PC-3 (cell line): ENCODE results near the gene DENND1B. TPM values are rescaled to one million over a fixed set of nuclear protein-coding genes. Genes with fewer than 3 reads are reported as not detected.

ENCODE experiments used
- ATAC-seq: fragments of 200-7000 bp; cut with Tn5 transposase; 2 replicates; pipeline ENCODE4 v1.9.1; 2020; ENCODE audit warnings: mild to moderate bottlenecking, moderate library complexity
- BruUV-seq: library from RNA; stranded (reverse); fragments of 400-500 nt; replicated peaks from 2 replicates; lab custom pipeline; 2021; lab: Mats Ljungman, UMichigan
- CTCF ChIA-PET: fragments of 300-600 bp; sonication (Branson Sonifier 250); formaldehyde crosslinking; loops from one replicate; lab custom pipeline; 2022; ENCODE audit warnings: antibody characterized with exemption; lab: Charles Lee
- POLR2A ChIA-PET: fragments of 300-600 bp; sonication (Branson Sonifier 250); formaldehyde crosslinking; loops from one replicate; lab custom pipeline; 2022; ENCODE audit warnings: antibody characterized with exemption; ENCODE audit not compliant: unreplicated experiment; lab: Charles Lee
- DNase-seq: peaks from one replicate; pipeline ENCODE4 v3.0.0-alpha.2; 2015
- H2AFZ ChIP-seq: fragments of 300-600 bp; sonication (generic); 2 replicates; pipeline ENCODE4 v1.6.0; 2016; ENCODE audit warnings: antibody characterized with exemption, low read length
- H3F3A ChIP-seq: fragments of 300-600 bp; sonication (generic); one replicate; pipeline ENCODE4 v1.6.0; 2017; ENCODE audit warnings: antibody characterized with exemption, low read length, control low read depth, mild to moderate bottlenecking; ENCODE audit not compliant: unreplicated experiment
- H3K27ac ChIP-seq: fragments of 300-600 bp; sonication (generic); 2 replicates; pipeline ENCODE4 v1.5.1; 2016; ENCODE audit warnings: mild to moderate bottlenecking, low read length
- H3K27me3 ChIP-seq: fragments of 300-600 bp; sonication (generic); 2 replicates; pipeline ENCODE4 v1.6.1; 2016; ENCODE audit warnings: low read length, mixed read lengths
- H3K36me3 ChIP-seq: fragments of 300-600 bp; sonication (generic); 2 replicates; pipeline ENCODE4 v1.6.1; 2016; ENCODE audit warnings: low read depth, mixed run types, low read length, mixed read lengths
- H3K4me1 ChIP-seq: fragments of 300-600 bp; sonication (generic); 2 replicates; pipeline ENCODE4 v1.5.1; 2016; ENCODE audit warnings: low read length; ENCODE audit not compliant: insufficient read depth
- H3K4me2 ChIP-seq: fragments of 300-600 bp; sonication (generic); 2 replicates; pipeline ENCODE4 v1.6.0; 2016; ENCODE audit warnings: low read length
- H3K4me3 ChIP-seq: fragments of 300-600 bp; sonication (generic); 2 replicates; pipeline ENCODE4 v1.5.1; 2016; ENCODE audit warnings: mild to moderate bottlenecking, low read length, mixed read lengths
- H3K79me2 ChIP-seq: fragments of 300-600 bp; sonication (generic); 2 replicates; pipeline ENCODE4 v1.6.1; 2017; ENCODE audit warnings: low read length, mixed read lengths
- H3K9ac ChIP-seq: fragments of 300-600 bp; sonication (generic); 2 replicates; pipeline ENCODE4 v1.6.0; 2016; ENCODE audit warnings: mild to moderate bottlenecking, low read length
- H3K9me2 ChIP-seq: fragments of 300-600 bp; sonication (generic); replicated peaks from 2 replicates; pipeline ENCODE4 v1.6.1; 2016; ENCODE audit warnings: mixed run types, low read length, mixed read lengths
- H3K9me3 ChIP-seq: fragments of 300-600 bp; sonication (generic); 2 replicates; pipeline ENCODE4 v1.6.1; 2016; ENCODE audit warnings: low read length, mixed read lengths
- H4K20me1 ChIP-seq: fragments of 300-600 bp; sonication (generic); 2 replicates; pipeline ENCODE4 v1.6.1; 2016; ENCODE audit warnings: low read length, mixed read lengths
- EZH2 ChIP-seq: fragments of 300-600 bp; sonication (generic); IDR thresholded peaks from one replicate; pipeline ENCODE4 v1.6.1; 2017; ENCODE audit warnings: antibody characterized with exemption, mild to moderate bottlenecking, low read length; ENCODE audit not compliant: unreplicated experiment
- EZH2phosphoT487 ChIP-seq: fragments of 300-600 bp; sonication (generic); IDR thresholded peaks from 2 replicates; pipeline ENCODE4 v1.6.1; 2018; ENCODE audit warnings: mild to moderate bottlenecking, antibody characterized with exemption, low read length, borderline replicate concordance
- intact Hi-C: fragments of 100-400 bp; cut with micrococcal nuclease; formaldehyde crosslinking; loops from 2 replicates; pipeline ENCODE4 v1.9.0; 2023
- total RNA-seq: library from RNA; depleted of rRNA; stranded (reverse); fragments of >200 nt; gene quantifications from 2 replicates; pipeline ENCODE4 v1.2.3, GENCODE V29; 2014
- TF ChIP-seq, protein P1 (sequence below): fragments of 300-600 bp; sonication (generic); conservative IDR thresholded peaks from 2 replicates; pipeline ENCODE4 v1.5.1; 2017; ENCODE audit warnings: antibody characterized with exemption, low read depth, mild to moderate bottlenecking, low read length

Gene DENND1B
- total RNA-seq, 1 experiment from 2014 or later: 7.4 TPM

DNA sequence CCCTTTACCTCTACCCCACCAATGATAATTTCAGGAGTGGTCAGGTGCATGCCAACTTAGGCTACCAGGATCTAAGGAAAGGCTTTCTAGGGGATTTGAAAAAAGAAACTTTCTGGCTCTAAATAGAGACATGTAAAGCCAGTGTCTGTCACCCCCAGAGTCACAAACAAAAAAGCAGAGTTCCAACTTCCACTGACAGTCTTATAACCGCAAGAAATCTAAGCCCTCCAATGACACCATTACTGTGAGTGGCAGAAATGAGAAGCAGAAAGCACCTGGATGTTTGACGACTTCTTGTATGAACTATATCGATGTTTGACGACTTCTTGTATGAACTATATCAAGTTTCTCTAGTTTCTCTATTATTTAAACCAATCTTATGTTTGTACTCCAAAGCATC is 6.0 kb downstream of the DENND1B start:
- Histone ChIP-seq H2AFZ (no peak overlapping the region), H3K9me3 (no peaks in the 10 kb centered on the region), H3K4me3 (no peak overlapping the region), H3K27me3 (no peaks in the 10 kb centered on the region), H3K9ac (no peak overlapping the region), H3K27ac (no peak overlapping the region), H3K36me3 (no peaks in the 10 kb centered on the region), H3K4me1 (peaks cover 12% of the 10 kb centered on the region; the same call in 1 of the 2 replicates), H3F3A (no peaks in the 10 kb centered on the region), H3K4me2 (no peak overlapping the region), H3K79me2 (peaks cover 54% of the 10 kb centered on the region), H4K20me1 (peaks cover 6% of the 10 kb centered on the region; the same call in 1 of the 2 replicates), H3K9me2 (no peaks in the 10 kb centered on the region)
- no TSS peak for BruUV-seq
- TF ChIP-seq EZH2: no peak
- no peak for TF ChIP-seq EZH2phosphoT487
- TF ChIP-seq, protein P1, sequence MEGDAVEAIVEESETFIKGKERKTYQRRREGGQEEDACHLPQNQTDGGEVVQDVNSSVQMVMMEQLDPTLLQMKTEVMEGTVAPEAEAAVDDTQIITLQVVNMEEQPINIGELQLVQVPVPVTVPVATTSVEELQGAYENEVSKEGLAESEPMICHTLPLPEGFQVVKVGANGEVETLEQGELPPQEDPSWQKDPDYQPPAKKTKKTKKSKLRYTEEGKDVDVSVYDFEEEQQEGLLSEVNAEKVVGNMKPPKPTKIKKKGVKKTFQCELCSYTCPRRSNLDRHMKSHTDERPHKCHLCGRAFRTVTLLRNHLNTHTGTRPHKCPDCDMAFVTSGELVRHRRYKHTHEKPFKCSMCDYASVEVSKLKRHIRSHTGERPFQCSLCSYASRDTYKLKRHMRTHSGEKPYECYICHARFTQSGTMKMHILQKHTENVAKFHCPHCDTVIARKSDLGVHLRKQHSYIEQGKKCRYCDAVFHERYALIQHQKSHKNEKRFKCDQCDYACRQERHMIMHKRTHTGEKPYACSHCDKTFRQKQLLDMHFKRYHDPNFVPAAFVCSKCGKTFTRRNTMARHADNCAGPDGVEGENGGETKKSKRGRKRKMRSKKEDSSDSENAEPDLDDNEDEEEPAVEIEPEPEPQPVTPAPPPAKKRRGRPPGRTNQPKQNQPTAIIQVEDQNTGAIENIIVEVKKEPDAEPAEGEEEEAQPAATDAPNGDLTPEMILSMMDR: no peak
- POLR2A ChIA-PET: interaction anchor here (0.6 kb wide), 1 partner anchor 147 kb away, joined by 7 read pairs; no protein-coding TSS in a partner anchor
- no peak for ATAC-seq
- CTCF ChIA-PET: no interaction called here
- no peak for DNase-seq
- intact Hi-C loops: no loop called here

DNA sequence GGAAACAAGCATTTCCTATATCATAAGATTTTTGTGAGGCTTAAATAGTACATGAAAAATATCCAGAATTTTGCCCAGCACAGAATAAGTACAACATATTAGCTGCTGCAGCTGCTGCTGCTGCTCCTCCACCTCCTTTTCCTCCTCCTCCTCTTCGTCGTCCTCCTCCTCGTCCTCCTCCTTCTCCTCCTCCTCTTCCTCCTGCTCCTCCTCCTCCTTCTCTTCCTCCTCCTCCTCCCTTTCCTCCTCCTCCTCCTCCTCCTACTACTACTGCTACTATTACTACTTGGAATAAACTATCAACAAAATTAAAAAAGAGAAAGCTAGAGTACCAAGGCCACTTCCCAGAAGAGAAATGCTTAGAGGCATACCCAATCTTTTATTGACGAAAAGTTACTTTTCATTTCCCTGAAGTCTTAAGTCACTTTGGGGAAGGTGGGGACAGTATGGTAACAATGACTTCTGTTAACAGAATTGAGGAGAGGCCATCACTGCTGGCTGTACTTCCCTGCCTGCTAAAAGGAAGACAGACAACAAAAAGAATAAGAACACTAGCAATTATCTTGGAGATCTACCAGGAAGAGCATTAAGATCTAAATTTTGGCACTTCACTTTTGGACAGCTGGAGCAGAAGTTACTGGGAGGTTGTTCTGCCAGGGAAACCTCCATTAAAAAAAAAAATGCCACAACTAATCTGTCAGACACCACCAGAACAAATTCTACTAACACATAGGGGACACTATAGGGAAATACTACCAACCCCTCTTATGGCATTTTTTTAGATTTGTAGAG is 7.1 kb downstream of the DENND1B start:
- peaks cover 44% of the 10 kb centered on the region for H3K79me2 ChIP-seq
- POLR2A ChIA-PET: no interaction called here
- H3F3A ChIP-seq: no peaks in the 10 kb centered on the region
- no peak for DNase-seq
- CTCF ChIA-PET: interaction anchor here (0.6 kb wide), 1 partner anchor 377 kb away, joined by 4 read pairs; no protein-coding TSS in a partner anchor
- peaks cover 4% of the 10 kb centered on the region; the same call in 1 of the 2 replicates for H4K20me1 ChIP-seq
- intact Hi-C loops: no loop called here
- no peaks in the 10 kb centered on the region for H3K9me3 ChIP-seq
- H2AFZ ChIP-seq: no peak overlapping the region
- no peak overlapping the region for H3K4me2 ChIP-seq
- BruUV-seq: no TSS peak
- ATAC-seq: no peak
- TF ChIP-seq EZH2: no peak
- no peaks in the 10 kb centered on the region for H3K9me2 ChIP-seq
- no peak overlapping the region for H3K27ac ChIP-seq
- no peak overlapping the region for H3K9ac ChIP-seq
- H3K36me3 ChIP-seq: no peaks in the 10 kb centered on the region
- H3K4me3 ChIP-seq: no peak overlapping the region
- H3K27me3 ChIP-seq: no peaks in the 10 kb centered on the region
- peaks cover 16% of the 10 kb centered on the region for H3K4me1 ChIP-seq

DNA sequence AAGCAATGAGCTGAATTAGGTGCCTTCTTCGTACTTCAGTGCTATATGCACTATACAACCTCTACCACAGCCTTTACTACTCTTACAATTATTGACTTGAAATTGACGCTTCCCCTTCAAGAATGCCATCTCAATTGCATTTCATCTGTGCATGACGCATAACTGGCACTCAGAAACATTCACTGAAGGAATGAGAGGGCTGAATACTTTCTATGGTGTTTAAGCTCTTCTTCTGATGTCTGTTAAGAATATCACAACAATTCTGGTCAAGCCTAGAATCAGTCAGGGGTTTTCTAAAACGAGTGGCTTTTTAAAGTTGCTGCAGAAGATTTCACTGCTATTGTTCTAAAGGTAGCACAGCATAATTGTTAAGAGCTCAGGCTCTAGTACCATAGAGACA is 11.5 kb downstream of the DENND1B start:
- ATAC-seq: peak; percentile 15; the same call in 1 of the 2 replicates

More for the DNA sequence above, 11.5 kb downstream of the DENND1B start:
- Histone ChIP-seq H3K4me3 (no peak overlapping the region), H3K9ac (no peak overlapping the region), H3K9me3 (no peaks in the 10 kb centered on the region), H2AFZ (no peak overlapping the region), H3K27me3 (no peaks in the 10 kb centered on the region), H3K4me1 (peaks cover 9% of the 10 kb centered on the region), H3K9me2 (no peaks in the 10 kb centered on the region), H4K20me1 (peaks cover 4% of the 10 kb centered on the region; the same call in 1 of the 2 replicates), H3K36me3 (no peaks in the 10 kb centered on the region), H3K4me2 (peak overlapping the region; percentile 1; the same call in 1 of the 2 replicates), H3K27ac (0 out of 2 replicates have a peak overlapping the region, but pooled peaks have one; percentile 5), H3K79me2 (peaks cover 11% of the 10 kb centered on the region; the same call in 1 of the 2 replicates), H3F3A (no peaks in the 10 kb centered on the region)
- no TSS peak for BruUV-seq
- CTCF ChIA-PET: no interaction called here
- POLR2A ChIA-PET: no interaction called here
- TF ChIP-seq EZH2phosphoT487: no peak
- no peak for DNase-seq
- intact Hi-C loops: no loop called here
